Amygdala (tissue), 56 donors: ENCODE data around the gene TEDDM1.
A peak's percentile ranks its signal among the peaks of the same experiment; 100 is the strongest.

Experiments
- DNase-seq, 56 donors: peaks; one replicate each; lab custom pipeline; 2025; lab: John Stamatoyannopoulos, UW

TEDDM1 gene

GRCh38 chr1:182408435-182409075 lies 8.1 kb upstream of the TEDDM1 start:
- DNase-seq, result no peak

DNA sequence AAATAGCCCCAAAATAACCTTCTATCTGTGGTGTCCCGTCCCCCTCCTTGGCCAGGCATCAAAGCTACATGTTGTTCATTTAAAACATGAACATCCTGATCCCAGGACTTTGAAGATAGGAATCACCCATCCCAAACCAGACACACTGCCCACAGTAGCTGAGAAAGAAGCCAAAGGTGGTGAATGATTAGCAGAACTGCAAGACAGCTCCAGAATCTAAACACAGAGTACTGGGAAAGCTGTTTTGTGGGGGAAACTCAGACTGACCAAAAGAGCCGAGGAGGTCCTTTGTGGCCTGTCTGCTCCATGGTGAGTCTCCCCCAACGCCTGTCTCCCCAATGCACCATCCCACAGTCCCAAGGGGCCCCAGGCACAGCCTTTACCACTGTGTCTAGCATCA lies 7.3 kb upstream of the TEDDM1 start:
- no peak for DNase-seq

DNA sequence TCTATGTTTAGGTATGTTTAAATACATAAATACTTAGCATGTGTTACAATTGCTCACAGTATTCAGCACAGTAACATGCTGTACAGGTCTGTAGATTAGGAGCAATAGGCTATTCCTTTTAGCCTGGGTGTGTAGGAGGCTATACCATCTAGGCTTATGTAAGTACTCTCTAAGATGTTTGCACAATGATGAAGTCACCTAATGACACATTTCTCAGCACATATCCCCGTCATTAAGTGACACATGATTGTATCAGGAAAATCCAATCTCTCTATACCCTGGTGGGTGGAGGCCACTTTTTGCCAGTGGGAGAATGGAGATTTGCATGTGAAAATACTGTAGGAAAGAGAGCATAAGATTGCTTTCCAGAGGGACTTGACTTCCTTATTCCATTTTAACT lies 5.5 kb upstream of the TEDDM1 start:
- no peak for DNase-seq

- no peak for DNase-seq
Observed at GRCh38 chr1:182405578-182405977, 5.1 kb upstream of the TEDDM1 start.

- no peak for DNase-seq
Observed at GRCh38 chr1:182404781-182405180, 4.3 kb upstream of the TEDDM1 start.

- no peak for DNase-seq
Observed at GRCh38 chr1:182397653-182398393, 2.6 kb downstream of the TEDDM1 start.

- no peak for DNase-seq
Observed at GRCh38 chr1:182395906-182396305, 4.6 kb downstream of the TEDDM1 start.

DNA sequence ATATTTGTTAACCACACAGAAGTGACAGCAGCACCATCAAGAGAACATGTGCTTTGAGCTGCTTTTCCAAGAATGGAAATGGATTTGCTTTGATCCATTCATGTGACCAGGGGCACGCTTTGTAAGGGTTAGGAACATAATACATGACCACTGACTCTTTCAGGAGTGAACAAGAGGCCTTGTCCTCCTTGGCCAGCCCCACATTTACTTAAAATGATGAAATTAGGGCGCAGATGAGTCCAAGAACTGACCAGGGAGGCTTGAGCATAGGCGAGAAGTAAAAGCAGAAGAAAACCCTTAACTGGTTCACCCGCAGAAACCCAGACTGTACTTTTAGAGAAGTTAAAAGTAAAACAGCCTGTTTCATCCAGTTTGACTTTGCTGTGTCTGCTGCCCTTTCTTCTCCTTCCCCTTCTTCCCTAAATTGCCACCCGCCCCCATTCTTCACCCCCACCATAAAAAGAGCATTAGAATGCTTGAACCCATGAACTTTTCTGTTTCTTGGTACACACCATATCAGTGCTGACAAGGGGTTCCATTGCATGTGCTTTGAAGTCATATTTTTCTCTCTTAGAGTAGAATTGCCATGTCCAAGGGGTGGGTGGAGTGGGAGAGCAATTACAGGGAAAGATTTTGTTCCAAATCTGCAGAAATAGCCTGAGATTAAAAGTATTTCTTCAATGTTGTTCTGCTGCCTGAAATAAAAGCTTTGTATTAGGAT lies 6.3 kb downstream of the TEDDM1 start:
- peak in 2 of 56 donors; percentile 15 to 20 for DNase-seq

- DNase-seq, result peak in 13 of 56 donors; percentile 48 to 83 (median 71)
Observed at GRCh38 chr1:182392050-182393028, 8.1 kb downstream of the TEDDM1 start.

- DNase-seq, result peak; percentile 26 to 97 (median 91)
Observed at GRCh38 chr1:182391362-182392049, 9.0 kb downstream of the TEDDM1 start, which contains the start of gene GLUL. TSS of gene GLUL (minus strand) at chr1:182391790. CDS start at chr1:182388737, 3,053 bp downstream.

DNA sequence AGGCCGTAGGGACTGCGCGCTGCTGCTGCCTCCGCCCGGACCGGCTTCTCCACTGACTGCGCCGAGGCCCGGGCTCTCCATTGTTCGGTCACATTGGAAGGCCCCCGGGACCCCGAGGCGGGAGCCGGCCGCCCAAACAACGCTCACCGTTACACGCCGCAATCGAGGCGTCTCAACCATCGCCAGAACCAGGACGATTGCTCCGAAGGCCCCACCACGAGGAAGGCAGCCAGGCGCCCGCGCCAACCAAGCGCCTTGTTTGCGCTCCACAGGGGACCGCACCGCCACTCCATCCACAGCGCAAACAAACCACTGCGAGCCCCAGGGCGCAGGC lies 9.5 kb downstream of the TEDDM1 start:
- peak in 6 of 56 donors; percentile 57 to 74 (median 64) for DNase-seq

GRCh38 chr1:182389619-182390047 lies 10.8 kb downstream of the TEDDM1 start:
- DNase-seq, result peak in 11 of 56 donors; percentile 11 to 50 (median 20)

- peak in 1 of 56 donors; percentile 30 for DNase-seq
Observed at GRCh38 chr1:182388392-182389134, 11.9 kb downstream of the TEDDM1 start.

GRCh38 chr1:182387566-182387965 lies 12.9 kb downstream of the TEDDM1 start:
- DNase-seq, result no peak

GRCh38 chr1:182386980-182387379 lies 13.5 kb downstream of the TEDDM1 start:
- no peak for DNase-seq

- peak in 1 of 56 donors; percentile 20 for DNase-seq
Observed at GRCh38 chr1:182385885-182386853, 14.3 kb downstream of the TEDDM1 start.

GRCh38 chr1:182384387-182384960 lies 16.0 kb downstream of the TEDDM1 start:
- DNase-seq, result peak in 1 of 56 donors; percentile 26
